Measurements from ENCODE around the gene PIBF1.
"Not testable (repeated sequence)": the region's sequence is repeated elsewhere in the genome, so short reads cannot be mapped to it uniquely, and the experiment has no call there.

The PIBF1 gene

DNA sequence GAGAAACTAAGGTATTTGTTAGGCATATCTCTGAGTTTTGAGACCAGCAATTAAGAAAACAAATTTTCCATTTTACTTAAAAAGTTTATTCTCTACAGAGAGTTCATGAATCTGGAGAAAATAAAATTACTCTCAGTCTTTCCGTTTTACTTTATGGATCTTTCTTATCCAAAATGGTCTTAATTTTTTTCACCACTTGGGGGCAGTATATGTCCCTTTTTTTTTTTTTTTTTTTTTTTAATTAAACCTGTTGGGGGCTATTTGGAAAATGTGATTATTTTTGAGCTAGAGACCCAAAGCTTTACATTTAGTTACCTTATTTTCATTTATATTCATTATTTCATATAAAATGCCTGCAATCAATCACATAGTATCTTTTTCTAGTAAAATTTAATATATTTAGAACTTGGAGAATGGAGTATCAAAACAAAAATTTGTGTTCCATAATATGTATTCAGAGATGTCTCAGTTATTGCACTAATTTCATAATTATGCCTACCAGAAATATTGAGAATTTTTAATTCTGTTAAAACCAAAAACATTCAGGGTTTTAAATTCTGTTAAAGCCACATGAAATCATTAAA lies 27.1 kb downstream of the PIBF1 start:
- DNase-seq (ENCODE audit: low read depth, low spot score), result peak; percentile 2
- no peak overlapping the region for H3K9ac ChIP-seq (ENCODE audit: insufficient read length)
- no peak overlapping the region for H3K4me3 ChIP-seq
- H3K9me3 ChIP-seq (ENCODE audit: low read depth, low read length), result no peaks in the 10 kb centered on the region
- H3K27ac ChIP-seq, result no peak overlapping the region
- H3K36me3 ChIP-seq (ENCODE audit: insufficient read depth, low read length), result peaks cover 18% of the 10 kb centered on the region
- TF ChIP-seq EZH2 (IDR thresholded peaks at IDR 0.05) (no peak), FOXP2 (optimal IDR thresholded peaks at IDR 0.05; ENCODE audit: control extremely low read depth, extremely low read length, insufficient read depth) (no peak), POLR2AphosphoS5 (IDR thresholded peaks at IDR 0.05; ENCODE audit: borderline replicate concordance, low read depth, low read length) (no peak)

DNA sequence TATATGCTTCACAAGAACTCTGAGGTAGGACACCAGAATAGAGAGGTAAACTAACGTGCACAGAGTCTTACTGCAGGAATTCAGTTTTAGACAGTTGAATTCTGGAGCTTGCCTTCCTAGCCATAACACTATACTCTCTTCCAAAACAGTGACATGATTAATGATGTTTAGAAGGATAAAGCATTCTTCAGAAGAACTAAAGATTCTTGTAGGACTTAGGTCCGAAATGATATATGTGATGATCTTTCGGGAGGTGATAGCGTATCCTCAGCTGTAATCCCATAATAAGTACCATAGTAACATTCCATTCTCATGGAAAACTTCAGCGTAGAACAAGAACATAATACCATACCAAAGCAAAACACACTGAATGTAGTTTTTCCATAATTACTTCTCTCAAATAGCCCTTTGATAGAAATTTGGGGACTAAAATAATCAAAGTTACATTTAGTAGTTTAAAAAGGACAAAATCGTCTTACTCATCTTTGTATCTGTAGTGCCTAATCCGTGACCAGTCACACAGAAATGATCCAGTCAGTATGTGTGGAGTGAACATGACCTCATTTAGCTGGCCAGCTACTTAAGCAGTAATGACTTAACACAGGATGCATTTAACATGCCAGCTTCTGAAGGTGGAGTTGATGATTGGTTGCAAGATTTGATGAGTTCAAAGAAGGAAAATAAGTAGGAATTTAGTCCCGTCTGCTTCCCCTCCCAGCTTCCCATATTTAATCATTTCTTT lies 38.4 kb downstream of the PIBF1 start:
- Histone ChIP-seq H3K4me3 (no peak overlapping the region), H3K9me3 (ENCODE audit: low read depth, low read length) (no peaks in the 10 kb centered on the region), H3K36me3 (ENCODE audit: insufficient read depth, low read length) (peaks cover 26% of the 10 kb centered on the region), H3K9ac (ENCODE audit: insufficient read length) (no peak overlapping the region), H3K27ac (no peak overlapping the region)
- no peak for DNase-seq (ENCODE audit: low read depth, low spot score)
- TF ChIP-seq EZH2 (IDR thresholded peaks at IDR 0.05), result no peak

GRCh38 chr13:72820898-72821279 lies 39.0 kb downstream of the PIBF1 start:
- no peak for TF ChIP-seq POLR2AphosphoS5 (IDR thresholded peaks at IDR 0.05; ENCODE audit: borderline replicate concordance, low read depth, low read length)
- TF ChIP-seq FOXP2 (optimal IDR thresholded peaks at IDR 0.05; ENCODE audit: control extremely low read depth, extremely low read length, insufficient read depth), result no peak
- Histone ChIP-seq H3K9ac (ENCODE audit: insufficient read length) (no peak overlapping the region), H3K36me3 (ENCODE audit: insufficient read depth, low read length) (peaks cover 27% of the 10 kb centered on the region), H3K4me3 (no peak overlapping the region), H3K27ac (no peak overlapping the region), H3K9me3 (ENCODE audit: low read depth, low read length) (no peaks in the 10 kb centered on the region)
- no peak for DNase-seq (ENCODE audit: low read depth, low spot score)

- no peaks in the 10 kb centered on the region for H3K9me3 ChIP-seq (ENCODE audit: low read depth, low read length)
- H3K36me3 ChIP-seq (ENCODE audit: insufficient read depth, low read length), result peaks cover 35% of the 10 kb centered on the region
- no peak overlapping the region for H3K27ac ChIP-seq
- no peak overlapping the region for H3K4me3 ChIP-seq
- H3K9ac ChIP-seq (ENCODE audit: insufficient read length), result no peak overlapping the region
- TF ChIP-seq FOXP2 (optimal IDR thresholded peaks at IDR 0.05; ENCODE audit: control extremely low read depth, extremely low read length, insufficient read depth) (no peak), POLR2AphosphoS5 (IDR thresholded peaks at IDR 0.05; ENCODE audit: borderline replicate concordance, low read depth, low read length) (no peak), EZH2 (IDR thresholded peaks at IDR 0.05) (no peak)
- DNase-seq (ENCODE audit: low read depth, low spot score), result no peak
Measured at GRCh38 chr13:72823081-72823480, 41.1 kb downstream of the PIBF1 start.

DNA sequence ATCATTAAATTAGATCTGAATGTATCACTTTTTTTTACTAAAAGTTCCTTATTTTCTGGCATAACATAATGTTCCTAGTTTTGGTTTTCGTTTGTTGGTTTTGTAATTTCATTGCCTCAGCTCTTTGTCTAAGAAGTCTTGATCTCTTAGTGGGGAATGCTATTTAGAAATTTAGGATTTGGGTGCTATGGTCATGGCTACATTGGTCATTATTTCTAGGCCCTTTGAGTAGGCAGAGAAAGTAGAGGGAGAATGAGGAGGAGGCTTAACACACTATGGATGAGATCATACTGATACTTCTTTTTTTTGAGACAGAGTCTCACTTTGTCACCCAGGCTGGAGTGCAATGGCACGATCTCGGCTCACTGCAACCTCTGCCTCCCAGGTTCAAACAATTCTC lies 41.8 kb downstream of the PIBF1 start:
- Histone ChIP-seq H3K4me3 (no peak overlapping the region), H3K9me3 (ENCODE audit: low read depth, low read length) (no peaks in the 10 kb centered on the region), H3K27ac (no peak overlapping the region), H3K9ac (ENCODE audit: insufficient read length) (no peak overlapping the region), H3K36me3 (ENCODE audit: insufficient read depth, low read length) (peaks cover 40% of the 10 kb centered on the region)
- TF ChIP-seq POLR2AphosphoS5 (IDR thresholded peaks at IDR 0.05; ENCODE audit: borderline replicate concordance, low read depth, low read length) (no peak), FOXP2 (optimal IDR thresholded peaks at IDR 0.05; ENCODE audit: control extremely low read depth, extremely low read length, insufficient read depth) (no peak), EZH2 (IDR thresholded peaks at IDR 0.05) (no peak)
- no peak for DNase-seq (ENCODE audit: low read depth, low spot score)

DNA sequence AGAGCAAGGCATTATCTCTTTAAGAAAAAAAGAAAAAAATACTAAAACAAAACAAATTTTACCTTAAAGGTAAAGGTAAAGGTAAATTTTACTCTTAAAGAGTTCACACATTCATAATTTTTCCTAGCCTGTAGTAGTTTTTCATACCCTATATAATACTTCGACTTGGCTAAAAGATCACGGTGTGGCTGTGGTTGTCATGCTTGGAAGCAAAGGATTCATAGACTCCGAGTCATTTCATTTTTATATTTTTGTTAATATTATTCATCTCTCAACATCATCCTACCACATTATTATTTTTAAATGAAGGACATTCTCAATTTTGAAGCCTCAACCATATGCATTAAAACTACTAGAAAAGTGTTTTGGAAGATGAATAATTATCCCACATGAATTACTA lies 52.7 kb downstream of the PIBF1 start:
- no peak for DNase-seq (ENCODE audit: low read depth, low spot score)
- no peak overlapping the region for H3K9ac ChIP-seq (ENCODE audit: insufficient read length)
- peaks cover 3% of the 10 kb centered on the region for H3K36me3 ChIP-seq (ENCODE audit: insufficient read depth, low read length)
- TF ChIP-seq EZH2 (IDR thresholded peaks at IDR 0.05), result no peak
- TF ChIP-seq FOXP2 (optimal IDR thresholded peaks at IDR 0.05; ENCODE audit: control extremely low read depth, extremely low read length, insufficient read depth), result no peak
- TF ChIP-seq POLR2AphosphoS5 (IDR thresholded peaks at IDR 0.05; ENCODE audit: borderline replicate concordance, low read depth, low read length), result no peak
- H3K27ac ChIP-seq, result no peak overlapping the region
- H3K4me3 ChIP-seq, result no peak overlapping the region
- H3K9me3 ChIP-seq (ENCODE audit: low read depth, low read length), result no peaks in the 10 kb centered on the region

GRCh38 chr13:72839831-72840426 lies 58.0 kb downstream of the PIBF1 start:
- H3K36me3 ChIP-seq (ENCODE audit: insufficient read depth, low read length), result peaks cover 8% of the 10 kb centered on the region
- H3K9me3 ChIP-seq (ENCODE audit: low read depth, low read length), result no peaks in the 10 kb centered on the region
- no peak overlapping the region for H3K4me3 ChIP-seq
- no peak overlapping the region for H3K27ac ChIP-seq
- no peak for DNase-seq (ENCODE audit: low read depth, low spot score)
- TF ChIP-seq FOXP2 (optimal IDR thresholded peaks at IDR 0.05; ENCODE audit: control extremely low read depth, extremely low read length, insufficient read depth) (no peak), EZH2 (IDR thresholded peaks at IDR 0.05) (no peak), POLR2AphosphoS5 (IDR thresholded peaks at IDR 0.05; ENCODE audit: borderline replicate concordance, low read depth, low read length) (no peak)
- H3K9ac ChIP-seq (ENCODE audit: insufficient read length), result no peak overlapping the region

DNA sequence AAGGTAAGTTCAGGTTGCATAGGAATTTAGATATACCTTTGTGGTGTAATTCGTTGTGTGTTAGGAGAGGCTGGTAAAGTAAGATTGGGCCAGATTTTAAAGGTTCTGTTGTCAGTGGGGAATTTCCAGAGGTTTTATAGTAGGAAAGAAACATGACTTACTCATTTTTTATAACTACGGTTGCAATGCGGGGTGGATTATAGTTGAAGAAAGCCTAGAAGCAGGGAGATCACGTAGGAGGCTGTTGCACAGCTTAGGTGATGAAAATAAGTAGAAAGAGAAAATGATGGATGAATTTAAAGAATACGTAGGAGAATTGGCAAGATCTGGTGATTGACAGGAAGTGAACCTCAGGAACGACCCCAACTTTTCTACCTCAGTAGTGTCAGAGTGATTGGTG lies 61.1 kb downstream of the PIBF1 start:
- peaks cover 22% of the 10 kb centered on the region for H3K36me3 ChIP-seq (ENCODE audit: insufficient read depth, low read length)
- H3K9me3 ChIP-seq (ENCODE audit: low read depth, low read length), result no peaks in the 10 kb centered on the region
- no peak for DNase-seq (ENCODE audit: low read depth, low spot score)
- TF ChIP-seq EZH2 (IDR thresholded peaks at IDR 0.05) (no peak), FOXP2 (optimal IDR thresholded peaks at IDR 0.05; ENCODE audit: control extremely low read depth, extremely low read length, insufficient read depth) (no peak), POLR2AphosphoS5 (IDR thresholded peaks at IDR 0.05; ENCODE audit: borderline replicate concordance, low read depth, low read length) (no peak)
- no peak overlapping the region for H3K9ac ChIP-seq (ENCODE audit: insufficient read length)
- H3K4me3 ChIP-seq, result no peak overlapping the region
- no peak overlapping the region for H3K27ac ChIP-seq

DNA sequence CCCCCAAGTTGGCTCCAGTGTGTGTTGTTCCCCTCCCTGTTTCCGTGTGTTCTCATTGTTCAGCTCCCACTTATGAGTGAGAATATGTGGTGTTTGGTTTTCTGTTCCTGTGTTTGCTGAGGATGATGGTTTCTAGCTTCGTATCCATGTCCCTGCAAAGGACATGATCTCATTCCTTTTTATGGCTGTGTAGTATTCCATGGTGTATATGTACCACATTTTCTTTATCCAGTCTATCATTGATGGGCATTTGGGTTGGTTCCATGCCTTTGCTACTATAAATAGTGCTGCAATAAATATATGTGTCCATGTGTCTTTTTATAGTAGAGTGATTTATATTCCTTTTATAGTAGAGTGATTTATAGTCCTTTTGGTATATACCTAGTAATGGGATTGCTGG lies 63.2 kb downstream of the PIBF1 start:
- not testable (repeated sequence) for H3K9me3 ChIP-seq (ENCODE audit: low read depth, low read length); H3K4me3 ChIP-seq; H3K27ac ChIP-seq; H3K9ac ChIP-seq (ENCODE audit: insufficient read length); DNase-seq (ENCODE audit: low read depth, low spot score)
- H3K36me3 ChIP-seq (ENCODE audit: insufficient read depth, low read length), result peaks cover 22% of the 10 kb centered on the region

Data from SK-N-MC (cell line).